OCI-LY3 (cell line): ENCODE results near the gene NAPEPLD.

Source experiments
- CTCF ChIP-seq: fragments of 200-600, 300-600 bp; sonication (generic); IDR thresholded peaks from 2 replicates; pipeline ENCODE4 v1.5.1; 2014; ENCODE audit warnings: antibody characterized with exemption, low read length, low read depth
- EZH2phosphoT487 ChIP-seq: fragments of 200-600 bp; shearing (Covaris generic); IDR thresholded peaks from 2 replicates; pipeline ENCODE4 v1.6.1; 2018; ENCODE audit warnings: antibody characterized with exemption, mixed run types, low read depth

- TF ChIP-seq CTCF = no peak
- no peak for TF ChIP-seq EZH2phosphoT487
These were observed 28.5 kb downstream of the NAPEPLD start for GRCh38 chr7:103120362-103120761.
